DND-41 (cell line): ENCODE data around the gene ATP6V0A1.

Experiments
- ATAC-seq: fragments of 200-7000 bp; cut with Tn5 transposase; 3 replicates; pipeline ENCODE4 v1.9.1; 2021; ENCODE audit warnings: low read depth; ENCODE audit not compliant: insufficient read depth
- DNase-seq: peaks from one replicate; pipeline ENCODE4 v3.0.0-alpha.2; 2020
- H2AFZ ChIP-seq: 2 replicates; pipeline ENCODE4 v1.6.0; 2012; ENCODE audit warnings: low read depth, low read length
- H3K27ac ChIP-seq: 2 replicates; pipeline ENCODE4 v1.5.1; 2012; ENCODE audit warnings: low read length, inconsistent platforms
- H3K27me3 ChIP-seq: fragments of 200-600 bp; sonication (generic); 2 replicates; pipeline ENCODE4 v1.6.0; 2012; ENCODE audit warnings: low read length, mild to moderate bottlenecking, inconsistent platforms; ENCODE audit not compliant: insufficient read depth, poor library complexity
- H3K36me3 ChIP-seq: 2 replicates; pipeline ENCODE4 v1.5.1; 2012; ENCODE audit warnings: low read length, inconsistent platforms; ENCODE audit not compliant: insufficient read depth
- H3K4me1 ChIP-seq: 2 replicates; pipeline ENCODE4 v1.5.1; 2012; ENCODE audit warnings: mild to moderate bottlenecking, low read length; ENCODE audit not compliant: insufficient read depth
- H3K4me2 ChIP-seq: 2 replicates; pipeline ENCODE4 v1.6.0; 2012; ENCODE audit warnings: mild to moderate bottlenecking, moderate library complexity, low read length, inconsistent platforms; ENCODE audit not compliant: insufficient read depth
- H3K4me3 ChIP-seq, 2 experiments: fragments of 200-600 bp in 1 of 2; shearing (Covaris generic) in 1 of 2; 2 replicates each; pipeline ENCODE4 v1.5.1; 2012 to 2016; ENCODE audit warnings: inconsistent platforms in 2 of 2, low read length in 2 of 2, mild to moderate bottlenecking in 2 of 2, low read depth in 1 of 2, moderate library complexity in 1 of 2
- H3K79me2 ChIP-seq: 2 replicates; pipeline ENCODE4 v1.6.0; 2012; ENCODE audit warnings: low read length, inconsistent platforms; ENCODE audit not compliant: insufficient read depth
- H3K9ac ChIP-seq: 2 replicates; pipeline ENCODE4 v1.6.0; 2012; ENCODE audit warnings: low read depth, mild to moderate bottlenecking, inconsistent platforms, low read length, moderate library complexity
- H3K9me3 ChIP-seq: 2 replicates; pipeline ENCODE4 v1.5.1; 2012; ENCODE audit warnings: low read length, moderate library complexity, mild to moderate bottlenecking, inconsistent platforms; ENCODE audit not compliant: insufficient read depth, severe bottlenecking
- H4K20me1 ChIP-seq: 2 replicates; pipeline ENCODE4 v1.6.0; 2012; ENCODE audit warnings: low read length; ENCODE audit not compliant: insufficient read depth
- EZH2 ChIP-seq: IDR thresholded peaks from 3 replicates; pipeline ENCODE4 v1.6.1; 2012; ENCODE audit warnings: borderline replicate concordance, low read depth, mild to moderate bottlenecking, moderate library complexity, low read length, inconsistent platforms; ENCODE audit not compliant: severe bottlenecking
- TF ChIP-seq, protein P1 (sequence below): IDR thresholded peaks from 2 replicates; pipeline ENCODE4 v1.5.1; 2012; ENCODE audit warnings: borderline replicate concordance, low read length, moderate library complexity, mild to moderate bottlenecking; ENCODE audit not compliant: poor library complexity, severe bottlenecking; ENCODE audit errors: extremely low read depth

Gene ATP6V0A1

DNA sequence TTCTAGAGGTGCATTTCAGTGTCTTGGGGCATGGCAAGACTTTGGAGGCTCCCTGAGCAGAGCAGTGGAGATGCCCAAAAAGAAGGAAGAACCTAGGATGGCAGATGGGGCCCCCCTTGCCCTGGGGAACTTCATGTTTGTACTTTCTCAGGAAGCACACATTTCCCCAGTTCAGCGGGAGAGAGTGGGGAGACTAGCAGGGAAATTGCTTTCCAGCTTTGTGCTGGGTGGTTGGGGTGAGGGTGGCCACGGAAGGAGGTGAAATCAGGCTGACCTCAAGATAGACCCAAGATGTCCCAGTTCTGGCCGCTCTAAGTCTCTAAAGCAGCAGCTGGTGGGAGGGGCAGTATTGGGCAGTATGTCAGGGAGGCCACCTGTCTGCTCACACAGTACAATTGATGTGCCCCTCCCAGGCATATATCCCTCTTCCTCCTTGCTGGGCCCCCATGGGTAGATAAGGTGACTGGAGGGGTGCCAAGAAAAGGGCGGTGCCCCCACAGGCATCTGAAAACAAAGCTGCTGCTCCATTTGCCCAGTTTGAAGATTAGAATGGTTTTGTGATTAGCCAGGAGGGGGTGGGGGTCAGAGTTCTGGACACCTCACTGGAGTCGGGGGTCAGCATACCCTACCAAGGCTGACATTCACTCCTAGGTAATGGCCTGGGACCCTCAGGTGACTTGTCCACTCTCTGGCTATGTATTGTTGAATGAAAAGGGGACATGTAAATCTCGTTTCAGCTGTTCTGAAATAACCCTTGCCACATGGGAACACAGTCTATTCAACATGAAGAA is 60.3 kb downstream of the ATP6V0A1 start:
- Histone ChIP-seq H3K27me3 (peaks cover 4% of the 10 kb centered on the region), H3K4me1 (peaks cover 3% of the 10 kb centered on the region; the same call in 1 of the 2 replicates), H3K79me2 (no peaks in the 10 kb centered on the region), H3K4me2 (no peak overlapping the region), H3K27ac (no peak overlapping the region), H3K36me3 (no peaks in the 10 kb centered on the region), H4K20me1 (no peaks in the 10 kb centered on the region), H3K4me3 (no peak overlapping the region), H2AFZ (no peak overlapping the region), H3K9ac (no peak overlapping the region), H3K9me3 (no peaks in the 10 kb centered on the region)
- no peak for TF ChIP-seq EZH2
- TF ChIP-seq, protein P1, sequence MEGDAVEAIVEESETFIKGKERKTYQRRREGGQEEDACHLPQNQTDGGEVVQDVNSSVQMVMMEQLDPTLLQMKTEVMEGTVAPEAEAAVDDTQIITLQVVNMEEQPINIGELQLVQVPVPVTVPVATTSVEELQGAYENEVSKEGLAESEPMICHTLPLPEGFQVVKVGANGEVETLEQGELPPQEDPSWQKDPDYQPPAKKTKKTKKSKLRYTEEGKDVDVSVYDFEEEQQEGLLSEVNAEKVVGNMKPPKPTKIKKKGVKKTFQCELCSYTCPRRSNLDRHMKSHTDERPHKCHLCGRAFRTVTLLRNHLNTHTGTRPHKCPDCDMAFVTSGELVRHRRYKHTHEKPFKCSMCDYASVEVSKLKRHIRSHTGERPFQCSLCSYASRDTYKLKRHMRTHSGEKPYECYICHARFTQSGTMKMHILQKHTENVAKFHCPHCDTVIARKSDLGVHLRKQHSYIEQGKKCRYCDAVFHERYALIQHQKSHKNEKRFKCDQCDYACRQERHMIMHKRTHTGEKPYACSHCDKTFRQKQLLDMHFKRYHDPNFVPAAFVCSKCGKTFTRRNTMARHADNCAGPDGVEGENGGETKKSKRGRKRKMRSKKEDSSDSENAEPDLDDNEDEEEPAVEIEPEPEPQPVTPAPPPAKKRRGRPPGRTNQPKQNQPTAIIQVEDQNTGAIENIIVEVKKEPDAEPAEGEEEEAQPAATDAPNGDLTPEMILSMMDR, result no peak
- DNase-seq, result no peak
- ATAC-seq, result no peak

DNA sequence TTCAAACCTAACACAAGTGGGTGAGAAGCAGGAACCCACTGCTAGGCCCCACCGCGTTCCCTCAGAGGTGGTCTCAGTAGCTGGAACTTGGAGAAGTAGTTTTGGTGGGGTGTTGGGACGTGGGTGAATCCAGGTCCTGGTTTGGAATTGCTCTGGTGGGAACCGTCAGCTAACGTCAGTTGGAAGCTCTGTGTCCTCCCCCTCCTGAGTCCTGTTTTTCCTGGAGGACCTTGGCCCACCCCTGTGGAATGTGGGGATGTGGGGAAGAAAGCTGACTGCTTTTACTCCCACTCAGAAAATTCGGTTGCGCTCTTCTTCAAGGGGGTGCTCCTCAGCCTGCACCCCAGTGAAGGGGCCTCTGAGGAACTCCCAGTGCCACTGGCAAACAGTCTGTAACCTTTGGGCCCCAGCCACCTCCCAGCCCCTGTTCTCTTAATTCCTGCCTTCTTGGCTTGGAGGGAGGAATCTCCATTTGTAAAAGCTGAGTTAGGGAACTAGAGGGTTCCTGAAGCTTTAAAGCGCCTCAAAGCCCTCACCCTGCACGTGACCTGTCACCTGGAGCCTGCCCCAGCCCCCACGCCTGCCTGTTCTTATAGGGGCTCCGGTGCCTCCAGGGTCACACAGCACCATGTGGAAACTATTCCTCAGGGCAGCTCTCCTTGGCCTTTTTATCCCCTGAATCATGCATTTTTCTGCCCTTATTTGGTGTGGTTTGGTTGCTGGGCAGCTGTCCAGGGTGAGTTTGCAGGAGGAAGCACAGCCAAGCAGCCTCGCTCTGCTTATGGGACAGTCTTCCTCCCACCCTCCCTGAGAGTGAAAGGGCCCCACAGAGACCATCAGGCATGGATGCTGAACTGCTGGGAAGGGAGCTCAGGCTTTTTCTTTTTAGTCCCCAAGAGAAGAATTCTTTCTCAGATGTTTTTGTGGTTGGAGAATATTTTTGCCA is 61.1 kb downstream of the ATP6V0A1 start:
- Histone ChIP-seq H4K20me1 (no peaks in the 10 kb centered on the region), H3K79me2 (no peaks in the 10 kb centered on the region), H3K27me3 (no peaks in the 10 kb centered on the region), H3K27ac (no peak overlapping the region), H3K9ac (no peak overlapping the region), H3K36me3 (no peaks in the 10 kb centered on the region), H3K4me3 (no peak overlapping the region), H2AFZ (no peak overlapping the region), H3K9me3 (no peaks in the 10 kb centered on the region), H3K4me2 (no peak overlapping the region), H3K4me1 (peaks cover 3% of the 10 kb centered on the region; the same call in 1 of the 2 replicates)
- no peak for TF ChIP-seq EZH2
- TF ChIP-seq, protein P1, result no peak
- ATAC-seq (no peak), DNase-seq (no peak)

DNA sequence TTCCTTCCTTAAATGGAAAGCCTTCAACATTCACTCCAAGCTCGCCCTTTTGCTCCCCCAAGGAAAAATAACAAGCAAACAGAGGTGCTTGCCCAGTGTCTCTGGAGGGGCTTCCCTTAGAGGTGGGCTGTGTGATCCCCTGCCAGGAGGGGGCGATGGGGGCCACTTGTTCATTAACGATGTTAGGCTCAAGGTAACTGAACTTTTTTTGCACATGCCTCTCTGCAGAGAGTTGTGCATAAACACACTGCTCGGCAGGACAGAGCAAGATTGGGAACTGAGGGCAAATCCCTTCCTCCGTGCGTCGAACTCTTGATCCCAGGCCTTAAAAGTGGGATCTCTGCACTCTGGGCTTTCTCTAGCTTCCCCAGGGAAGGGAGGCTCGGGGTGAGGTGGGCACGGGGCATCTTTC is 61.9 kb downstream of the ATP6V0A1 start:
- Histone ChIP-seq H3K4me2 (no peak overlapping the region), H3K36me3 (no peaks in the 10 kb centered on the region), H3K79me2 (no peaks in the 10 kb centered on the region), H3K27me3 (no peaks in the 10 kb centered on the region), H2AFZ (no peak overlapping the region), H4K20me1 (no peaks in the 10 kb centered on the region), H3K9me3 (no peaks in the 10 kb centered on the region), H3K27ac (no peak overlapping the region), H3K9ac (no peak overlapping the region), H3K4me1 (peaks cover 3% of the 10 kb centered on the region; the same call in 1 of the 2 replicates), H3K4me3 (no peak overlapping the region)
- TF ChIP-seq EZH2, result no peak
- TF ChIP-seq, protein P1, result peak; percentile 65
- DNase-seq (peak; percentile 60), ATAC-seq (peak; percentile 59)
